ENCODE results near the gene RAP1GAP.

RAP1GAP gene

GRCh38 chr1:21640653-21641052 lies 28.5 kb downstream of the RAP1GAP start:
- no peak for DNase-seq (ENCODE audit: low read depth)
- no peak for TF ChIP-seq CTCF (conservative IDR thresholded peaks at IDR 0.05; ENCODE audit: control insufficient read depth, insufficient read depth, low read depth, low read length)
- H3K4me3 ChIP-seq (ENCODE audit: control insufficient read depth, low read depth, low read length) = no peak overlapping the region

- peak; percentile 5 for DNase-seq (ENCODE audit: low read depth)
- TF ChIP-seq CTCF (conservative IDR thresholded peaks at IDR 0.05; ENCODE audit: control insufficient read depth, insufficient read depth, low read depth, low read length) = no peak
- H3K4me3 ChIP-seq (ENCODE audit: control insufficient read depth, low read depth, low read length) = no peak overlapping the region
Observed at GRCh38 chr1:21639594-21640041, 29.5 kb downstream of the RAP1GAP start.

- no peak for TF ChIP-seq CTCF (conservative IDR thresholded peaks at IDR 0.05; ENCODE audit: control insufficient read depth, insufficient read depth, low read depth, low read length)
- H3K4me3 ChIP-seq (ENCODE audit: control insufficient read depth, low read depth, low read length) = no peak overlapping the region
- peak; percentile 28 for DNase-seq (ENCODE audit: low read depth)
Observed at GRCh38 chr1:21638531-21639341, 30.4 kb downstream of the RAP1GAP start.

- no peak for DNase-seq (ENCODE audit: low read depth)
- no peak for TF ChIP-seq CTCF (conservative IDR thresholded peaks at IDR 0.05; ENCODE audit: control insufficient read depth, insufficient read depth, low read depth, low read length)
- no peak overlapping the region for H3K4me3 ChIP-seq (ENCODE audit: control insufficient read depth, low read depth, low read length)
Observed at GRCh38 chr1:21637514-21637913, 31.6 kb downstream of the RAP1GAP start.

- no peak for DNase-seq (ENCODE audit: low read depth)
- TF ChIP-seq CTCF (conservative IDR thresholded peaks at IDR 0.05; ENCODE audit: control insufficient read depth, insufficient read depth, low read depth, low read length) = no peak
- H3K4me3 ChIP-seq (ENCODE audit: control insufficient read depth, low read depth, low read length) = no peak overlapping the region
Observed at GRCh38 chr1:21636029-21636428, 33.1 kb downstream of the RAP1GAP start.

GRCh38 chr1:21634806-21635535 lies 34.2 kb downstream of the RAP1GAP start:
- no peak for TF ChIP-seq CTCF (conservative IDR thresholded peaks at IDR 0.05; ENCODE audit: control insufficient read depth, insufficient read depth, low read depth, low read length)
- no peak for DNase-seq (ENCODE audit: low read depth)

More at GRCh38 chr1:21634806-21635535, 34.2 kb downstream of the RAP1GAP start:
- H3K4me3 ChIP-seq (ENCODE audit: control insufficient read depth, low read depth, low read length) = no peak overlapping the region
